ENCODE measurements around the gene FAM181A. TPM values are rescaled to one million over a fixed set of nuclear protein-coding genes. Genes with fewer than 3 reads are reported as not detected.

Gene FAM181A
- total RNA-seq, 1 donor from 2014 or later, result not detected

- H3K4me1 Mint-ChIP-seq (ENCODE audit: unreplicated experiment), result no peaks in the 10 kb centered on the region
- peaks cover 5% of the 10 kb centered on the region for H3K27me3 Mint-ChIP-seq (ENCODE audit: unreplicated experiment)
- H3K36me3 Mint-ChIP-seq (ENCODE audit: low read depth, unreplicated experiment), result no peaks in the 10 kb centered on the region
- no peak for DNase-seq (ENCODE audit: low spot score)
- no peak overlapping the region for H3K27ac Mint-ChIP-seq (ENCODE audit: unreplicated experiment)
- no peak for TF ChIP-seq CTCF (IDR thresholded peaks at IDR 0.05; ENCODE audit: unreplicated experiment)
- H3K9me3 Mint-ChIP-seq (ENCODE audit: unreplicated experiment), result no peaks in the 10 kb centered on the region
- no peak overlapping the region for H3K4me3 Mint-ChIP-seq (ENCODE audit: unreplicated experiment)
Observed at GRCh38 chr14:93915800-93916199, 11.3 kb upstream of the FAM181A start.

GRCh38 chr14:93916498-93916897, 10.6 kb upstream of the FAM181A start:
- Mint-ChIP-seq H3K36me3 (ENCODE audit: low read depth, unreplicated experiment) (no peaks in the 10 kb centered on the region), H3K4me3 (ENCODE audit: unreplicated experiment) (no peak overlapping the region), H3K27ac (ENCODE audit: unreplicated experiment) (no peak overlapping the region), H3K9me3 (ENCODE audit: unreplicated experiment) (no peaks in the 10 kb centered on the region), H3K4me1 (ENCODE audit: unreplicated experiment) (no peaks in the 10 kb centered on the region), H3K27me3 (ENCODE audit: unreplicated experiment) (peaks cover 5% of the 10 kb centered on the region)
- no peak for TF ChIP-seq CTCF (IDR thresholded peaks at IDR 0.05; ENCODE audit: unreplicated experiment)
- DNase-seq (ENCODE audit: low spot score), result no peak

- Mint-ChIP-seq H3K27me3 (ENCODE audit: unreplicated experiment) (peaks cover 5% of the 10 kb centered on the region), H3K4me3 (ENCODE audit: unreplicated experiment) (no peak overlapping the region), H3K27ac (ENCODE audit: unreplicated experiment) (no peak overlapping the region), H3K9me3 (ENCODE audit: unreplicated experiment) (no peaks in the 10 kb centered on the region), H3K36me3 (ENCODE audit: low read depth, unreplicated experiment) (no peaks in the 10 kb centered on the region), H3K4me1 (ENCODE audit: unreplicated experiment) (no peaks in the 10 kb centered on the region)
- no peak for TF ChIP-seq CTCF (IDR thresholded peaks at IDR 0.05; ENCODE audit: unreplicated experiment)
- DNase-seq (ENCODE audit: low spot score), result no peak
Observed at GRCh38 chr14:93917141-93917540, 10.0 kb upstream of the FAM181A start.

GRCh38 chr14:93921001-93921806, 5.9 kb upstream of the FAM181A start:
- no peak overlapping the region for H3K27ac Mint-ChIP-seq (ENCODE audit: unreplicated experiment)
- no peaks in the 10 kb centered on the region for H3K4me1 Mint-ChIP-seq (ENCODE audit: unreplicated experiment)
- H3K9me3 Mint-ChIP-seq (ENCODE audit: unreplicated experiment), result no peaks in the 10 kb centered on the region
- no peak overlapping the region for H3K4me3 Mint-ChIP-seq (ENCODE audit: unreplicated experiment)
- H3K36me3 Mint-ChIP-seq (ENCODE audit: low read depth, unreplicated experiment), result no peaks in the 10 kb centered on the region
- no peak for DNase-seq (ENCODE audit: low spot score)
- H3K27me3 Mint-ChIP-seq (ENCODE audit: unreplicated experiment), result peaks cover 4% of the 10 kb centered on the region
- TF ChIP-seq CTCF (IDR thresholded peaks at IDR 0.05; ENCODE audit: unreplicated experiment), result no peak

GRCh38 chr14:93923626-93924025, 3.5 kb upstream of the FAM181A start:
- Mint-ChIP-seq H3K27ac (ENCODE audit: unreplicated experiment) (no peak overlapping the region), H3K4me3 (ENCODE audit: unreplicated experiment) (no peak overlapping the region), H3K27me3 (ENCODE audit: unreplicated experiment) (peaks cover 4% of the 10 kb centered on the region), H3K4me1 (ENCODE audit: unreplicated experiment) (no peaks in the 10 kb centered on the region), H3K9me3 (ENCODE audit: unreplicated experiment) (no peaks in the 10 kb centered on the region), H3K36me3 (ENCODE audit: low read depth, unreplicated experiment) (no peaks in the 10 kb centered on the region)
- TF ChIP-seq CTCF (IDR thresholded peaks at IDR 0.05; ENCODE audit: unreplicated experiment), result no peak
- no peak for DNase-seq (ENCODE audit: low spot score)

Measured in endothelial cell (in vitro differentiated cells).